Measurements from ENCODE around the gene NFIL3.

NFIL3 gene

DNA sequence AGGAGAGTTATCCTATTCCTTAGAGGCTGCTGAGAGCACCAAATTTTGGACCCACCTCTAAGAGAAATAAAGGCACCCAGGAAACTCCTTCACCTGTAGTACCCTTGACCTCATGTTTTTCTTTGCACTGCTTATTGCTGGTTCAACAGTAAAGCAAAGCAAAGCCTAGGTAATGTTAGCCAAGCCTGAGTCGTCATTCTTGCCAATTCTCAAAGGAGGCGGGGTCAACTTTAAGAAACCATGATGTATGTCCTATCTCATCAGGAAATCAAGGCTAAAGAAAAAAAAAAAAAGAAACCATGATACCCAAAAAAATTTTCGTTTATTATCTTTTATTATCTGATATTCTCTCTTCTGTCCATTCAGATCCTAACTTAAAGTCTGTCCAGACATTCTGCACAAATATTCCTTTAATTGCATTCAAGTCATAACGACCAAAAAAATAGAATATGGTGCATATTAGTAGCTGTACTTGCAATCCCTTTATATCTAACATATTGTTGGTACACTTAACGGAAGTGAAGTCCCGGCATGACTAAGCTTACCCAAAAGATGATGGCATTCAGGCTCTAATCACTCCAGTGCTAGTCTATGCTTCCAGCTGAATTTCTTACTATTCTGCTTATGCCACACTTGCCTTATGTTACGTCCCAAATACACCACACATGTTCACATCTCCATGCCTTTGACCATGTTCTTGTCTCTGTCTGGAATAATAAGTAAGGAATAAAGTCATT, 63.7 kb downstream of the NFIL3 start:
- no peak for DNase-seq (ENCODE audit: low read depth in 2 of 2)

DNA sequence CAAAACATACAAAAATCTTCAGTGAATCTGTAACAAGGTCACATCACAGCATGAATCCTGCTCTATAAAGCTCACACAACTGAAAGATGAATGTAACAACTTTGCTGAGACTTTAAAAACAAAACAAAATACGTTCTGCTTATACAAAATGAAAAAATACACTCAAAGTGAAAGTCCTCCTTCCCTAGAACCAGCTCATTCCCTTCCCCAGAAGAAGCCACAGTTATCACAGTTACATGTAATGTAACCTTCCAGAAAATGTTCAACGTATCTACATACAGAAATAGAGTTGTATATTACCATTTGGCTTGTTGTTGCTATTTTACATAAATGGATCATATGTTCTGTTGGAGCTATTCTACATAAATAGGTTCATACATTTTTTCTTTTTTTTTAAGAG, 64.5 kb downstream of the NFIL3 start:
- DNase-seq (ENCODE audit: low read depth in 2 of 2) = no peak

Measured in stimulated activated CD4-positive, alpha-beta T cell treated with anti-CD3 and anti-CD28 coated beads, Interleukin-12 subunit alpha, Interleukin-12 subunit beta, amount 100 ng/mL, for 24 hours (primary cell).